ENCODE measurements around the gene FBXO9. TPM values are rescaled to one million over a fixed set of nuclear protein-coding genes. Genes with fewer than 3 reads are reported as not detected.
"Not testable (repeated sequence)": the region's sequence is repeated elsewhere in the genome, so short reads cannot be mapped to it uniquely, and the experiment has no call there.

The FBXO9 gene
- polyA plus RNA-seq, 4 donors = 30.6 to 121 (median 39.0) TPM

DNA sequence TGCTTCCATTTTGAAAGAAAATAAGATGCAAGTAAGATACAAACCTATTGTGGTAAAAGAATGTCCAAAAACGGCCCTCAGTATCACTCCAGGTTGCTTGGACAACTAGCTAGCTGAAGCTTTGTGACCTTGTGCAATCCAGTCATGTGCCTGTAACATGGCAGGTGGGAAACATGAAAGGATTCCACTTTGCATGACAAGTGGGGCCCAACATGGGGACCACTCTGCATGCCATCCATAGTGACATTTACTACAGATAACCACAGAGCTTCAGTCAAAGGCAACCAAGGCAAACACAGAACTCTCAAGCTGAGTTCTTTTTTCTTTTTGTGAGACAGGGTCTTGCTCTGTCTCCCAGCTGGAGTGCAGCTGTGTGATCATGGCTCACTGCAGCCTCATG is 15.8 kb upstream of the FBXO9 start:
- no peaks in the 10 kb centered on the region for H3K27me3 ChIP-seq (ENCODE audit: control insufficient read depth in 3 of 3, insufficient read depth in 3 of 3, low read length in 3 of 3)
- FAIRE-seq = no peak
- no peak overlapping the region for H3K4me3 ChIP-seq (ENCODE audit: low read depth in 1 of 3, low read length in 3 of 3)
- H3K36me3 ChIP-seq (ENCODE audit: control insufficient read depth in 3 of 3, insufficient read depth in 2 of 3, low read depth in 1 of 3, low read length in 3 of 3) = peaks cover 0 to 40% (median 0%) of the 10 kb centered on the region in 3 donors
- no peak overlapping the region for H3K27ac ChIP-seq (ENCODE audit: low read depth in 1 of 3, low read length in 2 of 3)
- peaks cover 0 to 3% of the 10 kb centered on the region in 2 donors for H3K9me3 ChIP-seq (ENCODE audit: control insufficient read depth in 2 of 2, insufficient read depth in 1 of 2, low read depth in 1 of 2, low read length in 1 of 2)
- DNase-seq = no peak
- peaks cover 0 to 18% (median 0%) of the 10 kb centered on the region in 3 donors for H3K4me1 ChIP-seq (ENCODE audit: control insufficient read depth in 3 of 3, insufficient read depth in 2 of 3, low read depth in 1 of 3, low read length in 2 of 3)
- WGBS, 3 donors = 67 to 85% (median 79%) methylated on average over 1 of the region's 1 CpG

DNA sequence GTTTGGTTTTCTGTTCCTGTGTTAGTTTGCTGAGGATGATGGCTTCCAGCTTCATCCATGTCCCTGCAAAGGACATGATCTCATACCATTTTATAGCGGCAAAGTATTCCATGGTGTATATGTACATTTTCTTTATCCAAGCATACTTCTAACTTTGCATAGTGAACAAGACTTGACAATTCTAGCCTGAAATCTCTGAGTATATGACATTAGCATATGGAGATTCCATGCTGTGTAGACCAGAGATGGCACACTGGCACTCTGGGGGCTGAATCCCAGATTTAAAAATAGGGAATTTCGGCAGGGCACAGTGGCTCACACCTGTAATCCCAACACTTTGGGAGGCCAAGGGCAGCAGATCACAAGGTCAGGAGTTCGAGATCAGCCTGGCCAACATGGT is 13.1 kb upstream of the FBXO9 start:
- H3K36me3 ChIP-seq (ENCODE audit: control insufficient read depth in 3 of 3, insufficient read depth in 2 of 3, low read depth in 1 of 3, low read length in 3 of 3) = peaks cover 0 to 41% (median 0%) of the 10 kb centered on the region in 3 donors
- peaks cover 1 to 32% (median 4%) of the 10 kb centered on the region in 3 donors for H3K4me1 ChIP-seq (ENCODE audit: control insufficient read depth in 3 of 3, insufficient read depth in 2 of 3, low read depth in 1 of 3, low read length in 2 of 3)
- H3K4me3 ChIP-seq (ENCODE audit: low read depth in 1 of 3, low read length in 3 of 3); H3K9me3 ChIP-seq (ENCODE audit: control insufficient read depth in 2 of 2, insufficient read depth in 1 of 2, low read depth in 1 of 2, low read length in 1 of 2); H3K27ac ChIP-seq (ENCODE audit: low read depth in 1 of 3, low read length in 2 of 3); H3K27me3 ChIP-seq (ENCODE audit: control insufficient read depth in 3 of 3, insufficient read depth in 3 of 3, low read length in 3 of 3); FAIRE-seq; DNase-seq: not testable (repeated sequence)
- WGBS, 3 donors = 95 to 96% (median 95%) methylated on average over 3 of the region's 3 CpGs

DNA sequence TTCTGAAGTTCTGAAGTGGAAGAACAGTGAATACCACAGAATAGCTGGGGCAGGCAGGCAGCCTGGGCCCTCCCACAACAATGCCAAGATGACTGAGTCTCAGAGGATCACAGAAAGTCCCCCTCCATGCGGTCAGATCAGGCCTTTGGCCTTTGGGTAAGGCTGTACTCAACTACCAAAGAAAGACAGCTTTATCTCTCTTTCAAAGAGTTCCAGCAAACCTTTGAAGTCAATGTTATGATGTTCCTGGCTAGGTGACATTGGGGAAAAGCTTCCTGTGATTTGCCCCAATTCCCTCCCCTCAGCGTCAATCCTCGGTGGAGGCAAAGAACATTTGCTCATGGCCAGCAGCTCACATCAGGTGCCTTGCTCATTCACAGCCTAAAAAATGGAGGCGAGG is 10.7 kb upstream of the FBXO9 start:
- Histone ChIP-seq H3K27me3 (ENCODE audit: control insufficient read depth in 3 of 3, insufficient read depth in 3 of 3, low read length in 3 of 3) (no peaks in the 10 kb centered on the region), H3K27ac (ENCODE audit: low read depth in 1 of 3, low read length in 2 of 3) (peak overlapping the region in 1 of 3 donors; percentile 11), H3K36me3 (ENCODE audit: control insufficient read depth in 3 of 3, insufficient read depth in 2 of 3, low read depth in 1 of 3, low read length in 3 of 3) (peaks cover 0 to 34% (median 0%) of the 10 kb centered on the region in 3 donors), H3K9me3 (ENCODE audit: control insufficient read depth in 2 of 2, insufficient read depth in 1 of 2, low read depth in 1 of 2, low read length in 1 of 2) (peaks cover 0 to 3% of the 10 kb centered on the region in 2 donors), H3K4me1 (ENCODE audit: control insufficient read depth in 3 of 3, insufficient read depth in 2 of 3, low read depth in 1 of 3, low read length in 2 of 3) (peaks cover 8 to 42% (median 14%) of the 10 kb centered on the region in 3 donors), H3K4me3 (ENCODE audit: low read depth in 1 of 3, low read length in 3 of 3) (no peak overlapping the region)
- WGBS, 3 donors = 80 to 85% (median 80%) methylated on average over 4 of the region's 4 CpGs
- no peak for DNase-seq
- no peak for FAIRE-seq

DNA sequence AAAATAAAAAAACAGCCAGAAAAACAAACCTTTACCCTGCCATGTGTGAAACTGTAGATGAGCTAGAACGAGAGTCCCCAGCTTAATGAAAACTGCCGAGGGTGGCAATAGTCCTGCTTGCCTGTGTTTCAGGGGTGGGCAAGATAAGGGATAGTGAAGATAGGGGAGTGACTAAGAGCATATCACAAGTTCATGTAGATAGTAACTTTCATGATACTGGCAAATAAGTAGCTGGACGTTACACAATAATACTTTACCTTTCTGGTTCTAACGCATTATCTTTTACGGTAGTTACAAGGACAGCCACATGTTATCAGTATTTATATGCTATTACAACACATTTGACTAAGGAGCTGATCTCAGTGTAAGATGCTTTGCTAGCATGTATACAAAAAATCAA is 9.3 kb upstream of the FBXO9 start:
- Histone ChIP-seq H3K27ac (ENCODE audit: low read depth in 1 of 3, low read length in 2 of 3) (peak overlapping the region in 1 of 3 donors; percentile 95), H3K4me1 (ENCODE audit: control insufficient read depth in 3 of 3, insufficient read depth in 2 of 3, low read depth in 1 of 3, low read length in 2 of 3) (peaks cover 8 to 42% (median 17%) of the 10 kb centered on the region in 3 donors), H3K9me3 (ENCODE audit: control insufficient read depth in 2 of 2, insufficient read depth in 1 of 2, low read depth in 1 of 2, low read length in 1 of 2) (peaks cover 0 to 3% of the 10 kb centered on the region in 2 donors), H3K4me3 (ENCODE audit: low read depth in 1 of 3, low read length in 3 of 3) (no peak overlapping the region), H3K36me3 (ENCODE audit: control insufficient read depth in 3 of 3, insufficient read depth in 2 of 3, low read depth in 1 of 3, low read length in 3 of 3) (peaks cover 0 to 26% (median 0%) of the 10 kb centered on the region in 3 donors), H3K27me3 (ENCODE audit: control insufficient read depth in 3 of 3, insufficient read depth in 3 of 3, low read length in 3 of 3) (no peaks in the 10 kb centered on the region)
- FAIRE-seq (no peak), DNase-seq (peak; percentile 76 to 83)
- WGBS, 3 donors = 23 to 51% (median 29%) methylated on average over 5 of the region's 5 CpGs

DNA sequence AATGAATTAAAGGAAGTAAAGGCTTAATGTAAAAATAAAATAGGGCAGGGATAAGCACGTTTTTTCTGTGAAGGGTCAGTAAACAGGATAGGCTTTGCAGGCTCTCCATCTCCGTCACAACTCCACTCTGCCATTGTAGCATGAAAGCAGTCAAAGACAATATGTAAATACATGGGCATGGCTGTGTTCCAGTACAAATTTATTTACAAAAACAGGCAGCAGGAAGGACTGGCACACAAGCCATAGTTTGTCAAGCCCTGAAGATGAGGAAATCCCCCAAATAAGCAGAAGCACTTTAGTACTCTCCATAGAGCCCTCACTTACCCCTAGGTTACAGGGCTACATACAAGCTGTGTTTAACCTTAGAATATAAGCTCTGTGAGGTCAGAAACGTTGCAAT is 8.9 kb upstream of the FBXO9 start:
- Histone ChIP-seq H3K27me3 (ENCODE audit: control insufficient read depth in 3 of 3, insufficient read depth in 3 of 3, low read length in 3 of 3) (no peaks in the 10 kb centered on the region), H3K27ac (ENCODE audit: low read depth in 1 of 3, low read length in 2 of 3) (peak overlapping the region in 2 of 3 donors; percentile 45 to 95), H3K4me1 (ENCODE audit: control insufficient read depth in 3 of 3, insufficient read depth in 2 of 3, low read depth in 1 of 3, low read length in 2 of 3) (peaks cover 8 to 42% (median 17%) of the 10 kb centered on the region in 3 donors), H3K36me3 (ENCODE audit: control insufficient read depth in 3 of 3, insufficient read depth in 2 of 3, low read depth in 1 of 3, low read length in 3 of 3) (peaks cover 0 to 24% (median 0%) of the 10 kb centered on the region in 3 donors), H3K4me3 (ENCODE audit: low read depth in 1 of 3, low read length in 3 of 3) (no peak overlapping the region), H3K9me3 (ENCODE audit: control insufficient read depth in 2 of 2, insufficient read depth in 1 of 2, low read depth in 1 of 2, low read length in 1 of 2) (peaks cover 0 to 1% of the 10 kb centered on the region in 2 donors)
- 11 to 37% (median 31%) methylated on average over 3 of the region's 3 CpGs for whole genome bisulfite sequencing, 3 donors
- no peak for FAIRE-seq
- DNase-seq = no peak

DNA sequence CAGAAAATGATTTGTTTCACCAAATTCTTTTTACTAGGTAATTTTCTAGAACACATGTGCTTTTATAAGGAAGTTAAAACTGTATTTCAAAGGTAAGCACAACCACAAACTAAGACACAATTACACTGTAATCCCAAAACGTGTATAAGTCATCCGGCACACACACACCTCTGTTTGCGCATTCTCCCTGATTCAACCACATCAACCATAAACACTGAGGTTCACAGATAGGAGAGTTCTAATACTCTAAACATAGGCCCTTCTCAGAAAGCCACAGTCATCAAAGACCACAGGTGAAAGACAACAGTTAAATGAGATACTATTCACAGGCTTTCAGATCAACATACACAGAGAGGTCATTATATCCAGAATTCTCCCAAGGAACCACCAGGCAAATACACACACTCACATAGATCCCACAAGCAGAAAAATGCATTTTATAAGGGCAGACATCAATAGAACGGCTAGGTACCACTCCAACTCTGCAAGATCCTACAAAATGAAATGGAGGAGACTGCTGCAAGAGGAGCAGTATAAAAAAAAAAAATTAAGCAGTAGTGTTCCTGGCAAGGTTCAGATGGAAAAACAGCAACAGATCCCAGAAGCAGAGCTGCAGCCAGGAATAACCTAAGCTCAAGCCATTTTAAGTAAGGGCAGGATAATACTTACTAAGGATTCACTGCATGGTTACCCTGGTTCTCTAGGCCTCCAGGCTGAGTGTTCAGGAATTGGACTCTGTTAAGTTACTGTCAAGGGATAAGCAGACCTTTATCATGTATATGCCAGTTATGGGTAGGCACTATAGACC is 6.6 kb upstream of the FBXO9 start:
- DNase-seq = peak in 1 of 2 donors; percentile 24
- peaks cover 8 to 43% (median 17%) of the 10 kb centered on the region in 3 donors for H3K4me1 ChIP-seq (ENCODE audit: control insufficient read depth in 3 of 3, insufficient read depth in 2 of 3, low read depth in 1 of 3, low read length in 2 of 3)
- peak overlapping the region in 1 of 3 donors; percentile 95 for H3K27ac ChIP-seq (ENCODE audit: low read depth in 1 of 3, low read length in 2 of 3)
- H3K27me3 ChIP-seq (ENCODE audit: control insufficient read depth in 3 of 3, insufficient read depth in 3 of 3, low read length in 3 of 3) = no peaks in the 10 kb centered on the region
- H3K4me3 ChIP-seq (ENCODE audit: low read depth in 1 of 3, low read length in 3 of 3) = peak overlapping the region in 2 of 3 donors; percentile 34 to 87
- no peak for FAIRE-seq
- no peaks in the 10 kb centered on the region for H3K9me3 ChIP-seq (ENCODE audit: control insufficient read depth in 2 of 2, insufficient read depth in 1 of 2, low read depth in 1 of 2, low read length in 1 of 2)
- peaks cover 0 to 12% (median 0%) of the 10 kb centered on the region in 3 donors for H3K36me3 ChIP-seq (ENCODE audit: control insufficient read depth in 3 of 3, insufficient read depth in 2 of 3, low read depth in 1 of 3, low read length in 3 of 3)
- WGBS, 3 donors = 58 to 80% (median 76%) methylated on average over 4 of the region's 4 CpGs

DNA sequence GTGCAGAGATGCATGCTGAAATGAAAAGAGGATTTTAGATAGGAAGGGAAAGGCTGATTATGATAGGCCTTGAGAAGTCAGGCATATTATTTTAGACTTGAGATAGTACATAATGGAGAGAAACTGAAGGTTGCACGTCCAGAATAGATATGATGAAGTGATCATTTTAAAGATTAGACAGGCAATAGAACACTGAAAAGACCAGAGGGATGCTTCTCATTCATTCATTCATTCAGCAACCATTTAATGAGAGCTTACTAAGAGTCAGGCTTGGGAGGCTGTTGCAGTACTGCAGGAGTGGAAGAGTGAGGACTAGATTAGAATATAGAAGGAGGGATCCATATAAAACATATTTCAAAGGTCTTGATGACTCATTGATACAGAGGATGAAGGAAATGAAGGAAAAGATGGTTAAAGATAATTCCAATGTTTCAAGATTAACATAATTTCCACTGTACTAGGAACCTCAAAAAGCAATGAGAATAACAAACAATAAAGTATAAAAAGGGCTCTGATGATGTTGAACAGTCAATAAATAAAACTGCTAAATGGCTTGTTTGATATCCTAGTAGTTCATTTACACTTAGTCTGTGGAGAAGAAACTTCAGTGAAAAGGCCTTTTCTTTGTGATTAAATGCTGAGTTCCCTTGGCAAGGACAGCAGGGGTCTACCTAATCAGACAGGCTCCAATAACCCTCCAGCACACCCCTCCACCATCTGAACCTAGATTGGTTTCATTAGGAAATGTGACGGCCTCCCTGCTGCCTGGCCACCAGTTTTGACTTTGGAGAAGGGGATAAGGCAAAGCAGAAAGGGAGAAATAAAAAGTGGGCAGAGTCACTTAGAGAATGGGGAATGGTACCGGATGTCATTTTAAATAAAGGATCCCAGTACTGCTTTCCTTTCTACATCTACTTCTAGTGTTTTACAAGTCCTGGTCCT is 5.3 kb upstream of the FBXO9 start:
- H3K36me3 ChIP-seq (ENCODE audit: control insufficient read depth in 3 of 3, insufficient read depth in 2 of 3, low read depth in 1 of 3, low read length in 3 of 3) = no peaks in the 10 kb centered on the region
- DNase-seq = peak; percentile 27 to 54
- 17 to 33% (median 28%) methylated on average over 3 of the region's 3 CpGs for WGBS, 3 donors
- FAIRE-seq = no peak
- no peaks in the 10 kb centered on the region for H3K27me3 ChIP-seq (ENCODE audit: control insufficient read depth in 3 of 3, insufficient read depth in 3 of 3, low read length in 3 of 3)
- H3K27ac ChIP-seq (ENCODE audit: low read depth in 1 of 3, low read length in 2 of 3) = peak overlapping the region in 1 of 3 donors; percentile 95
- no peaks in the 10 kb centered on the region for H3K9me3 ChIP-seq (ENCODE audit: control insufficient read depth in 2 of 2, insufficient read depth in 1 of 2, low read depth in 1 of 2, low read length in 1 of 2)
- H3K4me1 ChIP-seq (ENCODE audit: control insufficient read depth in 3 of 3, insufficient read depth in 2 of 3, low read depth in 1 of 3, low read length in 2 of 3) = peaks cover 8 to 36% (median 17%) of the 10 kb centered on the region in 3 donors
- peak overlapping the region in 2 of 3 donors; percentile 73 to 87 for H3K4me3 ChIP-seq (ENCODE audit: low read depth in 1 of 3, low read length in 3 of 3)

DNA sequence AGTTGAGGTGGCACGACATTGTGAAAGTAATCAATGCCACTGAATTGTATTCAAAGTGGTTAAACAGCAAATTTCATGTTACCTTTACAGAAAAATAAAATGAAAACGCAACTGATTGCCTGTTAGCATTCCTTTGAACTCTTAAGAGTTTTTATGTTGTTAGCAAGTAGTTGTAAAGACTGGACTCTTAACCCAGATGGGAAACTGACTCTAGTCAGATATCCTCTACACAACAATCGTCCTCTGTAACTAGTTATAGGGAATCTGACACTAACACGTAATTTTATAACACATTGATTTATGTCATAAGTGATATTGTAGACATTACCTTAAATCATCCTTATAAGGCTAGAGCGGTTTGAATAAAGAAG is 3.0 kb upstream of the FBXO9 start:
- Histone ChIP-seq H3K9me3 (ENCODE audit: control insufficient read depth in 2 of 2, insufficient read depth in 1 of 2, low read depth in 1 of 2, low read length in 1 of 2) (no peaks in the 10 kb centered on the region), H3K4me3 (ENCODE audit: low read depth in 1 of 3, low read length in 3 of 3) (peak overlapping the region in 2 of 3 donors; percentile 73 to 87), H3K4me1 (ENCODE audit: control insufficient read depth in 3 of 3, insufficient read depth in 2 of 3, low read depth in 1 of 3, low read length in 2 of 3) (peaks cover 4 to 26% (median 21%) of the 10 kb centered on the region in 3 donors), H3K27me3 (ENCODE audit: control insufficient read depth in 3 of 3, insufficient read depth in 3 of 3, low read length in 3 of 3) (no peaks in the 10 kb centered on the region), H3K36me3 (ENCODE audit: control insufficient read depth in 3 of 3, insufficient read depth in 2 of 3, low read depth in 1 of 3, low read length in 3 of 3) (no peaks in the 10 kb centered on the region), H3K27ac (ENCODE audit: low read depth in 1 of 3, low read length in 2 of 3) (peak overlapping the region; percentile 85 to 95 (median 95))
- DNase-seq (peak in 1 of 2 donors; percentile 58), FAIRE-seq (no peak)
- WGBS, 3 donors = 6 to 18% (median 14%) methylated on average over 5 of the region's 5 CpGs

All from small intestine (tissue), 7 donors.